Testis (tissue), 3 donors: ENCODE measurements around the gene RXRA. TPM values are rescaled to one million over a fixed set of nuclear protein-coding genes. Genes with fewer than 3 reads are reported as not detected.

Experiments
- DNase-seq: peaks from one replicate; pipeline ENCODE4 v3.0.0-alpha.2; 2019
- H3K27ac ChIP-seq, 2 donors: fragments of 200-600 bp; sonication (generic); one replicate each; pipeline ENCODE4 v1.5.1; 2019
- H3K27me3 ChIP-seq: fragments of 200-600 bp; sonication (generic); one replicate; pipeline ENCODE4 v1.5.1; 2019
- H3K36me3 ChIP-seq: fragments of 200-600 bp; sonication (generic); one replicate; pipeline ENCODE4 v1.5.1; 2017; ENCODE audit warnings: low read depth; ENCODE audit errors: missing control alignments
- H3K4me1 ChIP-seq: fragments of 200-600 bp; sonication (generic); one replicate; pipeline ENCODE4 v1.5.1; 2019
- H3K4me3 ChIP-seq, 2 donors: fragments of 200-600 bp; sonication (generic); one replicate each; pipeline ENCODE4 v1.5.1; 2017 to 2019
- H3K9me3 ChIP-seq: fragments of 200-600 bp; sonication (generic); one replicate; pipeline ENCODE4 v1.5.1; 2017
- POLR2A ChIP-seq: fragments of 450-650 bp; IDR thresholded peaks from one replicate; pipeline ENCODE4 v1.6.1; 2017; ENCODE audit warnings: antibody characterized with exemption, mild to moderate bottlenecking, moderate library complexity
- WGBS, 2 donors: methylation state at CpG; one replicate each; pipeline ENCODE4 v1.1.5; 2018; 5-methylcytosine and 5-hydroxymethylcytosine counted together
- intact Hi-C: fragments of 100-400 bp; cut with DNase I; formaldehyde crosslinking; loops from one replicate; pipeline ENCODE4 v1.15.1; 2023; ENCODE audit warnings: low total_unique reads
- polyA plus RNA-seq: library from polyadenylated mRNA; stranded (reverse); fragments of 350-450 nt; fragmentation: Illumina TruSeq; extraction: RNeasy Lipid Tissue Mini Kit (QIAGEN cat#74804); gene quantifications from one replicate; pipeline ENCODE4 v1.2.3, GENCODE V29; 2014; ENCODE audit warnings: low read depth, low replicate concordance; ENCODE audit not compliant: insufficient read depth
- total RNA-seq, 2 donors: library from RNA; depleted of rRNA; stranded (reverse); fragments of >200 nt; gene quantifications; one replicate each; pipeline ENCODE4 v1.2.3, GENCODE V29; 2016
- TF ChIP-seq, protein P1 (sequence below), 3 experiments: fragments of 450-650 bp in 2 of 3; fragments of 200-600 bp in 1 of 3; sonication (generic) in 1 of 3; IDR thresholded peaks; one replicate each; pipeline ENCODE4 v1.5.1; 2016 to 2019; ENCODE audit warnings: antibody characterized with exemption in 3 of 3, mild to moderate bottlenecking in 2 of 3, moderate library complexity in 1 of 3

Gene RXRA
- total and polyA plus RNA-seq, 3 donors from 2014 or later: 31.3 to 61.0 (median 47.3) TPM

- Histone ChIP-seq H3K27me3 (no peaks in the 10 kb centered on the region), H3K27ac (peak overlapping the region in 1 of 2 donors; percentile 75), H3K4me1 (peaks cover 77% of the 10 kb centered on the region), H3K9me3 (no peaks in the 10 kb centered on the region), H3K36me3 (no peaks in the 10 kb centered on the region), H3K4me3 (no peak overlapping the region)
- intact Hi-C loops: no loop called here
- 33 to 37% methylated on average over 25 to 31 of the region's 33 CpGs for WGBS, 2 donors
- no peak for TF ChIP-seq POLR2A
- TF ChIP-seq, protein P1, sequence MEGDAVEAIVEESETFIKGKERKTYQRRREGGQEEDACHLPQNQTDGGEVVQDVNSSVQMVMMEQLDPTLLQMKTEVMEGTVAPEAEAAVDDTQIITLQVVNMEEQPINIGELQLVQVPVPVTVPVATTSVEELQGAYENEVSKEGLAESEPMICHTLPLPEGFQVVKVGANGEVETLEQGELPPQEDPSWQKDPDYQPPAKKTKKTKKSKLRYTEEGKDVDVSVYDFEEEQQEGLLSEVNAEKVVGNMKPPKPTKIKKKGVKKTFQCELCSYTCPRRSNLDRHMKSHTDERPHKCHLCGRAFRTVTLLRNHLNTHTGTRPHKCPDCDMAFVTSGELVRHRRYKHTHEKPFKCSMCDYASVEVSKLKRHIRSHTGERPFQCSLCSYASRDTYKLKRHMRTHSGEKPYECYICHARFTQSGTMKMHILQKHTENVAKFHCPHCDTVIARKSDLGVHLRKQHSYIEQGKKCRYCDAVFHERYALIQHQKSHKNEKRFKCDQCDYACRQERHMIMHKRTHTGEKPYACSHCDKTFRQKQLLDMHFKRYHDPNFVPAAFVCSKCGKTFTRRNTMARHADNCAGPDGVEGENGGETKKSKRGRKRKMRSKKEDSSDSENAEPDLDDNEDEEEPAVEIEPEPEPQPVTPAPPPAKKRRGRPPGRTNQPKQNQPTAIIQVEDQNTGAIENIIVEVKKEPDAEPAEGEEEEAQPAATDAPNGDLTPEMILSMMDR (IDR thresholded peaks at IDR 0.05): no peak
- peak; percentile 92 for DNase-seq
These were observed 81.0 kb downstream of the RXRA start for GRCh38 chr9:134407121-134407779.

GRCh38 chr9:134408389-134408788, 82.1 kb downstream of the RXRA start:
- Histone ChIP-seq H3K9me3 (no peaks in the 10 kb centered on the region), H3K36me3 (no peaks in the 10 kb centered on the region), H3K27me3 (no peaks in the 10 kb centered on the region), H3K27ac (no peak overlapping the region), H3K4me1 (peaks cover 79% of the 10 kb centered on the region), H3K4me3 (no peak overlapping the region)
- TF ChIP-seq, protein P1 (IDR thresholded peaks at IDR 0.05): no peak
- TF ChIP-seq POLR2A: no peak
- WGBS, 2 donors: 79% methylated on average over 9 of the region's 9 CpGs; no CpG with 5 or more reads in 1 of the 2 donors
- no peak for DNase-seq
- intact Hi-C loops: no loop called here

DNA sequence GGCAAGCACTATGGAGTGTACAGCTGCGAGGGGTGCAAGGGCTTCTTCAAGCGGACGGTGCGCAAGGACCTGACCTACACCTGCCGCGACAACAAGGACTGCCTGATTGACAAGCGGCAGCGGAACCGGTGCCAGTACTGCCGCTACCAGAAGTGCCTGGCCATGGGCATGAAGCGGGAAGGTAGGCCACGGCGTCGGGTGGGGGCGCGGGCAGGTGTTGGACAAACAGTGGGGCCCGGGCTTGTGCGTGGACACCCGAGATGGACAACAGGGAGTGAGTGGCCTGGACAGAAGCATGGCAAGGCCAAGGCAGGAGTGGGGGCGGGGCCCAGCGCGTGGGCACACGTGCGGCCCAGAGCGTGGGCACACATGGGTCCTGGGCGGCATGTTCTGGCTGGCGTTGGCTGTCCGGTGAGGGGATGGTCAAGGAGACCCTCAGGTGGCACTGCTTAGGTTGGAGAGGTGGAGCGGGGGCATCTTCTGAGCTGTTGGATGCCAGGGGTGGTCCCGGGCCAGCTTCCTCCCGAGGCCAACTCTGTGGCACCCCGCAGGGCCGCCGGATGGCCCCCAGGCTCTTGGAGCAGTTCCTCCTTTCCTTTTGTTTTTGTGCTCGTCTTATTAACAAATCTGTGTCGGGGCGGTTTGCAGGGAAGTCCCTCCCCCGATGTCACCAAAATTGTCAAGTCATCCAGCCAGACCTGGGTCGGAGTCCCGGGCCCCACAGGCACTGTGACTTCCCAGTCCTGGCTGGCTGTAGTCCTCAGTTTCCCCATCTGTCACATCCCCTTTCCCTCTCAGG, 82.9 kb downstream of the RXRA start:
- Histone ChIP-seq H3K4me1 (peaks cover 79% of the 10 kb centered on the region), H3K9me3 (no peaks in the 10 kb centered on the region), H3K4me3 (no peak overlapping the region), H3K27ac (no peak overlapping the region), H3K27me3 (no peaks in the 10 kb centered on the region), H3K36me3 (no peaks in the 10 kb centered on the region)
- DNase-seq: no peak
- no peak for TF ChIP-seq POLR2A
- TF ChIP-seq, protein P1 (IDR thresholded peaks at IDR 0.05): no peak
- 88 to 90% methylated on average over 30 to 40 of the region's 40 CpGs for WGBS, 2 donors
- intact Hi-C loops: no loop called here

DNA sequence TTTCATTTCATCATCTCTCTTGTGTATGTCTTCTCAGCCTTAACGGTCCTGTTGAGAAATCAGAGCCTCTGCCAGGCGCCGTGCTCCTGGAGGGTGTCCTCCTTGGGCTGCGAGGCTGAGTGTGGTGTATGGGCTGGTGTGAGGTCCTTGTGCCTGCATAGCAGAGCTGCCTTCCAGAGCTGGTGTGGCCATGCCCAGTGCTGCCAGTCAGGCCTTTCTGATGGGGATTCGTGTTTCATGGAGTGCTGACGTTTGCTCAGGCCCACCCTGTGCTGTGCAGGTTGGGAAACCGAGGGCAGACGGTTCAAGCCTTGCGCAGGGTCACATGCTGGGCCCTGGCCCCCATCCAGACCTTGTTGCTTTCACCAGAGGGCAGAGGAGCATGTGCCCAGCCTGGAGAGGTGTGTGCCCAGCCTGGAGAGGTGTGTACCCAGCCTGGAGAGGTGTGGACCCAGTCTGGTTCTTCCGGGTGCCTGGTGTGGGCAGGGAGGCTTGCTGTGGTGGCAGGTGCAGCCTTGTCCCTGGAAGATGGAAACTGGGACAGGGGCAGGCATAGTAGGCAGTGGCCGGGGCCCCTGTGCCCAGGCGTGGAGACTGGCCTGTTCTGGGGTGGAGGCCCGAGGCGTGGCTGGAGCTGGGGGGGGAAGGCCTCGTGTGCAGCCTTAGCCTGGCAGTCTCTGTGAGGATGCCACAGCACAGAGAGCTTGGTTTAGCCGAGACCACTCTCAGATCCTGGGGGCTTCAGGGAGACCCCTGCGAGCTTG, 84.0 kb downstream of the RXRA start:
- Histone ChIP-seq H3K4me3 (no peak overlapping the region), H3K4me1 (peaks cover 76% of the 10 kb centered on the region), H3K36me3 (no peaks in the 10 kb centered on the region), H3K9me3 (no peaks in the 10 kb centered on the region), H3K27ac (no peak overlapping the region), H3K27me3 (no peaks in the 10 kb centered on the region)
- DNase-seq: no peak
- TF ChIP-seq POLR2A: no peak
- TF ChIP-seq, protein P1 (IDR thresholded peaks at IDR 0.05): no peak
- intact Hi-C loops: no loop called here
- WGBS, 2 donors: 82 to 100% methylated on average over 1 to 17 of the region's 17 CpGs
